CD14-positive monocyte (primary cell): ENCODE results near the gene ARHGEF16. TPM values are rescaled to one million over a fixed set of nuclear protein-coding genes. Genes with fewer than 3 reads are reported as not detected.

Experiments
- DNase-seq, 3 donors: peaks; one replicate each; pipeline ENCODE4 v3.0.0-alpha.2; 2011 to 2022
- H2AFZ ChIP-seq: 2 replicates; pipeline ENCODE4 v1.6.0; 2012; ENCODE audit warnings: mild to moderate bottlenecking, low read depth, low read length, inconsistent platforms; ENCODE audit not compliant: insufficient read depth, poor library complexity, severe bottlenecking
- H3K27ac ChIP-seq, 2 donors: 1 replicate in 1 of 2; 2 replicates in 1 of 2; pipeline ENCODE4 v1.5.1; 2012 to 2013; ENCODE audit warnings: low read length in 2 of 2, control low read depth in 1 of 2, inconsistent platforms in 1 of 2, low read depth in 1 of 2, mild to moderate bottlenecking in 1 of 2
- H3K27me3 ChIP-seq, 2 donors: one replicate each; pipeline versions ENCODE4 v1.6.0 to v1.6.1; 2011 to 2013; ENCODE audit warnings: low read length in 2 of 2; ENCODE audit not compliant: control insufficient read depth in 2 of 2, insufficient read depth in 2 of 2
- H3K36me3 ChIP-seq, 2 donors: replicated peaks in 1 of 2; 1 replicate in 1 of 2; 2 replicates in 1 of 2; pipeline versions ENCODE4 v1.5.1 to v1.6.1; 2012 to 2013; ENCODE audit warnings: low read length in 2 of 2, control low read depth in 1 of 2, inconsistent platforms in 1 of 2, mild to moderate bottlenecking in 1 of 2; ENCODE audit not compliant: insufficient read depth in 2 of 2, control insufficient read depth in 1 of 2
- H3K4me1 ChIP-seq, 2 donors: 1 replicate in 1 of 2; 2 replicates in 1 of 2; pipeline versions ENCODE4 v1.5.1 to v1.6.1; 2012 to 2013; ENCODE audit warnings: low read length in 2 of 2, control low read depth in 1 of 2, inconsistent platforms in 1 of 2, mild to moderate bottlenecking in 1 of 2, moderate library complexity in 1 of 2; ENCODE audit not compliant: insufficient read depth in 2 of 2, control insufficient read depth in 1 of 2
- H3K4me2 ChIP-seq: replicated peaks from 2 replicates; pipeline ENCODE3; 2012; ENCODE audit warnings: low read length, moderate library complexity, mild to moderate bottlenecking; ENCODE audit not compliant: poor library complexity, severe bottlenecking; ENCODE audit errors: extremely low read depth
- H3K4me3 ChIP-seq, 3 experiments: fragments of 200-600 bp in 1 of 3; sonication (generic) in 1 of 3; replicated peaks in 1 of 3; 1 replicate in 2 of 3; 2 replicates in 1 of 3; pipeline ENCODE4 v1.5.1; 2011 to 2013; ENCODE audit warnings: low read length in 3 of 3, mild to moderate bottlenecking in 3 of 3, control low read depth in 2 of 3, low read depth in 2 of 3, inconsistent platforms in 1 of 3, moderate library complexity in 1 of 3
- H3K79me2 ChIP-seq: 2 replicates; pipeline ENCODE4 v1.6.0; 2012; ENCODE audit warnings: mild to moderate bottlenecking, control low read depth, inconsistent platforms, low read length, moderate library complexity; ENCODE audit not compliant: insufficient read depth
- H3K9ac ChIP-seq: 2 replicates; pipeline ENCODE4 v1.6.0; 2017; ENCODE audit warnings: low read length, mild to moderate bottlenecking; ENCODE audit not compliant: insufficient read depth, poor library complexity, severe bottlenecking
- H3K9me3 ChIP-seq, 2 donors: replicated peaks in 1 of 2; 1 replicate in 1 of 2; 2 replicates in 1 of 2; pipeline versions ENCODE4 v1.5.1 to v1.6.1; 2012 to 2013; ENCODE audit warnings: low read length in 2 of 2, control low read depth in 1 of 2; ENCODE audit not compliant: control insufficient read depth in 1 of 2, insufficient read depth in 1 of 2
- H4K20me1 ChIP-seq: 2 replicates; pipeline ENCODE4 v1.6.0; 2012; ENCODE audit warnings: mild to moderate bottlenecking, low read length, control low read depth, moderate library complexity; ENCODE audit not compliant: insufficient read depth
- H3K27ac Mint-ChIP-seq, 7 donors: one replicate each; pipeline ENCODE4 v1.8.0; 2020; ENCODE audit warnings: mild to moderate bottlenecking in 7 of 7, mixed read lengths in 7 of 7, moderate library complexity in 6 of 7, inconsistent platforms in 2 of 7
- H3K27me3 Mint-ChIP-seq, 3 donors: one replicate each; pipeline ENCODE4 v1.8.0; 2021 to 2022; ENCODE audit warnings: low read depth in 3 of 3, mild to moderate bottlenecking in 3 of 3, mixed read lengths in 3 of 3, moderate library complexity in 3 of 3, inconsistent platforms in 1 of 3
- H3K36me3 Mint-ChIP-seq, 2 donors: one replicate each; pipeline ENCODE4 v1.8.0; 2020; ENCODE audit warnings: mixed read lengths in 2 of 2, inconsistent platforms in 1 of 2, mild to moderate bottlenecking in 1 of 2
- H3K4me1 Mint-ChIP-seq: one replicate; pipeline ENCODE4 v1.8.0; 2020; ENCODE audit warnings: mild to moderate bottlenecking, mixed read lengths
- H3K4me3 Mint-ChIP-seq, 2 donors: one replicate each; pipeline ENCODE4 v1.8.0; 2020; ENCODE audit warnings: mild to moderate bottlenecking in 2 of 2, mixed read lengths in 2 of 2, moderate library complexity in 1 of 2
- H3K9me3 Mint-ChIP-seq, 7 donors: one replicate each; pipeline ENCODE4 v1.8.0; 2020 to 2022; ENCODE audit warnings: mixed read lengths in 7 of 7, mild to moderate bottlenecking in 6 of 7, moderate library complexity in 6 of 7, inconsistent platforms in 2 of 7
- CTCF ChIP-seq: fragments of 200-600 bp; IDR thresholded peaks from one replicate; pipeline ENCODE4 v1.8.0; 2022; ENCODE audit warnings: antibody characterized with exemption, mild to moderate bottlenecking
- WGBS: methylation state at CpG from one replicate; pipeline ENCODE4 v1.1.5; 2013; ENCODE audit warnings: missing lambda C conversion rate; ENCODE audit not compliant: insufficient coverage; 5-methylcytosine and 5-hydroxymethylcytosine counted together
- intact Hi-C, 2 donors: fragments of 100-400 bp; cut with micrococcal nuclease; formaldehyde crosslinking; loops; one replicate each; pipeline versions ENCODE4 v1.15.0 to v1.15.1; 2023
- polyA plus RNA-seq, 3 donors: library from polyadenylated mRNA; depleted of rRNA in 1 of 3; unstranded in 2 of 3; stranded (reverse) in 1 of 3; fragments of 300-500 nt in 2 of 3; fragments of >200 nt in 1 of 3; fragmentation: Illumina TruSeq in 2 of 3; gene quantifications; 1 replicate in 2 of 3; 2 replicates in 1 of 3; pipeline ENCODE4 v1.2.3, GENCODE V29; 2012 to 2021

Gene ARHGEF16
- polyA plus RNA-seq, 3 donors, result not detected

GRCh38 chr1:3508757-3509415, 54.4 kb downstream of the ARHGEF16 start:
- Histone ChIP-seq H3K36me3 (no peaks in the 10 kb centered on the region), H3K79me2 (no peaks in the 10 kb centered on the region), H4K20me1 (no peaks in the 10 kb centered on the region), H3K9ac (no peak overlapping the region), H2AFZ (no peak overlapping the region), H3K4me1 (no peaks in the 10 kb centered on the region), H3K27ac (no peak overlapping the region), H3K4me2 (no peak overlapping the region), H3K4me3 (no peak overlapping the region), H3K27me3 (no peaks in the 10 kb centered on the region), H3K9me3 (no peaks in the 10 kb centered on the region)
- DNase-seq, result no peak
- intact Hi-C loops, result no loop called here
- Mint-ChIP-seq H3K27ac (no peak overlapping the region), H3K4me1 (no peaks in the 10 kb centered on the region), H3K27me3 (peaks cover 0 to 5% (median 3%) of the 10 kb centered on the region in 3 donors), H3K36me3 (peaks cover 0 to 2% of the 10 kb centered on the region in 2 donors), H3K9me3 (peaks cover 0 to 5% (median 0%) of the 10 kb centered on the region in 7 donors), H3K4me3 (no peak overlapping the region)
- TF ChIP-seq CTCF, result no peak
- 94% methylated on average over 33 of the region's 33 CpGs for WGBS

- Histone ChIP-seq H3K4me2 (no peak overlapping the region), H3K36me3 (no peaks in the 10 kb centered on the region), H3K4me1 (no peaks in the 10 kb centered on the region), H3K4me3 (no peak overlapping the region), H3K79me2 (no peaks in the 10 kb centered on the region), H3K27ac (no peak overlapping the region), H2AFZ (no peak overlapping the region), H3K9me3 (no peaks in the 10 kb centered on the region), H3K9ac (no peak overlapping the region), H3K27me3 (no peaks in the 10 kb centered on the region), H4K20me1 (no peaks in the 10 kb centered on the region)
- Mint-ChIP-seq H3K9me3 (peaks cover 0 to 5% (median 0%) of the 10 kb centered on the region in 7 donors), H3K36me3 (peaks cover 0 to 2% of the 10 kb centered on the region in 2 donors), H3K4me1 (no peaks in the 10 kb centered on the region), H3K27ac (no peak overlapping the region), H3K27me3 (peaks cover 0 to 5% (median 3%) of the 10 kb centered on the region in 3 donors), H3K4me3 (no peak overlapping the region)
- intact Hi-C loops, result no loop called here
- 95% methylated on average over 21 of the region's 21 CpGs for WGBS
- TF ChIP-seq CTCF, result no peak
- DNase-seq, result no peak
Observed at GRCh38 chr1:3509721-3510120, 55.3 kb downstream of the ARHGEF16 start.
